Subcutaneous abdominal adipose tissue (tissue), 5 donors: ENCODE data around the gene ITGA3.

Experiments
- H3K27ac ChIP-seq: one replicate; pipeline ENCODE4 v1.7.0; 2013; ENCODE audit warnings: low read depth, mild to moderate bottlenecking, inconsistent platforms, low read length, moderate library complexity
- H3K27me3 ChIP-seq, 5 donors: one replicate each; pipeline ENCODE4 v1.7.0; 2013; ENCODE audit warnings: low read length in 5 of 5, inconsistent platforms in 1 of 5; ENCODE audit not compliant: control insufficient read depth in 5 of 5, insufficient read depth in 4 of 5
- H3K36me3 ChIP-seq, 5 donors: one replicate each; pipeline ENCODE4 v1.7.0; 2013; ENCODE audit warnings: low read length in 5 of 5; ENCODE audit not compliant: control insufficient read depth in 5 of 5, insufficient read depth in 5 of 5
- H3K4me1 ChIP-seq, 5 donors: one replicate each; pipeline ENCODE4 v1.7.0; 2013; ENCODE audit warnings: low read length in 5 of 5, mild to moderate bottlenecking in 3 of 5, moderate library complexity in 1 of 5; ENCODE audit not compliant: control insufficient read depth in 5 of 5, insufficient read depth in 5 of 5
- H3K4me3 ChIP-seq, 5 donors: one replicate each; pipeline ENCODE4 v1.7.0; 2013; ENCODE audit warnings: low read length in 5 of 5, low read depth in 1 of 5
- H3K9ac ChIP-seq, 5 donors: one replicate each; pipeline ENCODE4 v1.7.0; 2013; ENCODE audit warnings: low read length in 5 of 5, mild to moderate bottlenecking in 4 of 5, moderate library complexity in 3 of 5
- H3K9me3 ChIP-seq, 5 donors: one replicate each; pipeline ENCODE4 v1.7.0; 2013; ENCODE audit warnings: low read length in 5 of 5; ENCODE audit not compliant: control insufficient read depth in 5 of 5
- donor health status: healthy.
- donor health status: healthy.
- donor health status: healthy.
- donor health status: healthy.
- donor health status: healthy.

The ITGA3 gene

DNA sequence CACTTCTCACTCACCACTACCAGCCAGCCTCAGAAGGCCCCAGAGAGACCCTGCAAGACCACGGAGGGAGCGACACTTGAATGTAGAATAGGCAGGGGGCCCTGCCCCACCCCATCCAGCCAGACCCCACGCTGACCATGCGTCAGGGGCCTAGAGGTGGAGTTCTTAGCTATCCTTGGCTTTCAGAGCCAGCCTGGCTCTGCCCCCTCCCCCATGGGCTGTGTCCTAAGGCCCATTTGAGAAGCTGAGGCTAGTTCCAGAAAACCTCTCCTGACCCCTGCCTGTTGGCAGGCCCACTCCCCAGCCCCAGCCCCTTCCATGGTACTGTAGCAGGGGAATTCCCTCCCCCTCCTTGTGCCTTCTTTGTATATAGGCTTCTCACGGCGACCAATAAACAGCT, 34.2 kb downstream of the ITGA3 start:
- H3K9me3 ChIP-seq, result no peaks in the 10 kb centered on the region
- H3K36me3 ChIP-seq, result peaks cover 0 to 13% (median 2%) of the 10 kb centered on the region in 5 donors
- no peak overlapping the region for H3K4me3 ChIP-seq
- H3K27ac ChIP-seq, result no peak overlapping the region
- H3K4me1 ChIP-seq, result peaks cover 0 to 10% (median 7%) of the 10 kb centered on the region in 5 donors
- H3K9ac ChIP-seq, result no peak overlapping the region
- H3K27me3 ChIP-seq, result peaks cover 0 to 10% (median 0%) of the 10 kb centered on the region in 5 donors

- Histone ChIP-seq H3K27ac (no peak overlapping the region), H3K9me3 (no peaks in the 10 kb centered on the region), H3K36me3 (peaks cover 0 to 13% (median 2%) of the 10 kb centered on the region in 5 donors), H3K9ac (no peak overlapping the region), H3K4me3 (no peak overlapping the region), H3K27me3 (peaks cover 0 to 10% (median 0%) of the 10 kb centered on the region in 5 donors), H3K4me1 (peaks cover 0 to 17% (median 14%) of the 10 kb centered on the region in 5 donors)
Observed at GRCh38 chr17:50090971-50091917, 35.3 kb downstream of the ITGA3 start.

- peaks cover 0 to 14% (median 2%) of the 10 kb centered on the region in 5 donors for H3K36me3 ChIP-seq
- no peaks in the 10 kb centered on the region for H3K9me3 ChIP-seq
- H3K4me3 ChIP-seq, result no peak overlapping the region
- no peak overlapping the region for H3K9ac ChIP-seq
- peaks cover 2 to 24% (median 21%) of the 10 kb centered on the region in 5 donors for H3K4me1 ChIP-seq
- H3K27ac ChIP-seq, result no peak overlapping the region
- H3K27me3 ChIP-seq, result peaks cover 0 to 10% (median 0%) of the 10 kb centered on the region in 5 donors
Observed at GRCh38 chr17:50091918-50092285, 36.0 kb downstream of the ITGA3 start.

DNA sequence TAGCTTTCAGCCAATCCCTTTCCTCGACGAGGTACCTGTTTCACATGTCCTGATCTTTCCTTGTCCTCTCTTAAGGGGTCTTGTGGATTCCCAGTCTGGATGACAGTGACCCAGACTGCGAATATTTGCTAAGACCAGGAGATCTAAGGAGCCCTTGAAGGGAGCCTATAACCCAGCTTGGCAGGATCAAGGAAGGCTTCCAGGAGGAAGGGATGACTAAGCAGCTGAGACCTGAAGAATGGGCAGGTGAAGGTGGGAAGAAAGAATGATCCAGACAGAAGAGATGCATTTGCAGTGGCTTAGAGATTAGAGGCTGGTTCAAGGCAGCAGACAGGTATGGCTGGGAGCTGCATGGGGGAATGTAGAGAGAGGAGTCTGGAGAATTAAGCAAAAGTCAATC, 37.3 kb downstream of the ITGA3 start:
- Histone ChIP-seq H3K9me3 (no peaks in the 10 kb centered on the region), H3K27ac (no peak overlapping the region), H3K9ac (peak overlapping the region in 1 of 5 donors; percentile 2), H3K4me3 (no peak overlapping the region), H3K27me3 (peaks cover 0 to 8% (median 0%) of the 10 kb centered on the region in 5 donors), H3K36me3 (peaks cover 0 to 27% (median 14%) of the 10 kb centered on the region in 5 donors), H3K4me1 (peaks cover 5 to 35% (median 34%) of the 10 kb centered on the region in 5 donors)

GRCh38 chr17:50093807-50094206, 37.9 kb downstream of the ITGA3 start:
- Histone ChIP-seq H3K4me1 (peaks cover 9 to 40% (median 40%) of the 10 kb centered on the region in 5 donors), H3K9ac (peak overlapping the region in 1 of 5 donors; percentile 64), H3K27me3 (peaks cover 0 to 8% (median 0%) of the 10 kb centered on the region in 5 donors), H3K4me3 (no peak overlapping the region), H3K9me3 (no peaks in the 10 kb centered on the region), H3K27ac (no peak overlapping the region), H3K36me3 (peaks cover 0 to 31% (median 20%) of the 10 kb centered on the region in 5 donors)

- H3K9me3 ChIP-seq, result no peaks in the 10 kb centered on the region
- peaks cover 9 to 45% (median 45%) of the 10 kb centered on the region in 5 donors for H3K4me1 ChIP-seq
- peak overlapping the region; percentile 89 for H3K27ac ChIP-seq
- peak overlapping the region; percentile 83 to 91 (median 87) for H3K4me3 ChIP-seq
- H3K9ac ChIP-seq, result peak overlapping the region in 4 of 5 donors; percentile 63 to 73 (median 66)
- H3K27me3 ChIP-seq, result peaks cover 0 to 5% (median 0%) of the 10 kb centered on the region in 5 donors
- H3K36me3 ChIP-seq, result peaks cover 0 to 31% (median 23%) of the 10 kb centered on the region in 5 donors
Observed at GRCh38 chr17:50094243-50094752, 38.4 kb downstream of the ITGA3 start.

DNA sequence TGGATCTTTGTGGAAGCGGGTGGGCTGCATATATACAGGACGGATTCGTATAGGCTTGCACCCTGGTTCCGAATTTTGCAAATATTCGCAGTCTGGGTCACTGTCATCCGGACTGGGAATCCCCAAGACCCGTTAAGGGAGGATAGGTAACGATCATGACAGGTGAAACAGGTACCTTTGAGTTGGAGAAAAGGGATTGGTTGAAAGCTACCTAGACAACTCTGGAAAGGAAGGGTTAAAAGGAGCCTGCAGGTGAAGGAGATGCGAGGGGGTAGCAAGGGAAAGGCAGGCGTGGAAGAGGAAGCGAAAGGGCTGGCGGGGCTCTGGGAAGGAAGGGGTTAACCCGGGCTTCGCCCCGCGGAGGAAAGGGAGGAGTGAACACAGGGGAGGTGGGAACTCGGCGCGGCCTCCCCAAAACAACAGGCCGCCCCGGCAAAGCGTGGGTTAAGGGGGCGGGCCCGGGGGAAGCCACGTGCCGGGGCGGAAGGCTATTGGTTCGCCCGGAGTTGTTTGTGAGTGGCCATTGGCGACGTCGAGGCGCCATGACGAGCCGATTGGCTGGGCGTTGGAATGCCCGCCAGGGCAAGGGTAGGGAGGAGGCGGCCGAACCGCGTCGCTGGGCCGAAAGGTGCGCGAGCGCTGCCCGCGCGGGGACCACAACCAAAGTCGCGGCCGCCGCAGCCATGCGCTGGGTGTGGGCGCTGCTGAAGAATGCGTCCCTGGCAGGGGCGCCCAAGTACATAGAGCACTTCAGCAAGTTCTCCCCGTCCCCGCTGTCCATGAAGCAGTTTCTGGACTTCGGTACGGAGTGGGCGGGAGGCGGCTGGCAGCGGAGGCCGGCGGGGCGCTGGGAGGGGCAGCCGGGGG, 39.1 kb downstream of the ITGA3 start, which contains the start of gene PDK2:
Gene PDK2, plus strand, starts transcription at position 599 of the 867 bp plus-strand sequence. Its CDS starts 85 bp downstream, at position 684.
- Histone ChIP-seq H3K36me3 (peaks cover 0 to 30% (median 27%) of the 10 kb centered on the region in 5 donors), H3K27ac (peak within 1 kb of the TSS; percentile 89), H3K4me3 (peak within 1 kb of the TSS; percentile 83 to 96 (median 87)), H3K4me1 (peaks cover 11 to 50% (median 48%) of the 10 kb centered on the region in 5 donors), H3K9me3 (no peaks in the 10 kb centered on the region), H3K27me3 (peaks cover 0 to 3% (median 0%) of the 10 kb centered on the region in 5 donors), H3K9ac (peak within 1 kb of the TSS; percentile 87 to 90 (median 88))

DNA sequence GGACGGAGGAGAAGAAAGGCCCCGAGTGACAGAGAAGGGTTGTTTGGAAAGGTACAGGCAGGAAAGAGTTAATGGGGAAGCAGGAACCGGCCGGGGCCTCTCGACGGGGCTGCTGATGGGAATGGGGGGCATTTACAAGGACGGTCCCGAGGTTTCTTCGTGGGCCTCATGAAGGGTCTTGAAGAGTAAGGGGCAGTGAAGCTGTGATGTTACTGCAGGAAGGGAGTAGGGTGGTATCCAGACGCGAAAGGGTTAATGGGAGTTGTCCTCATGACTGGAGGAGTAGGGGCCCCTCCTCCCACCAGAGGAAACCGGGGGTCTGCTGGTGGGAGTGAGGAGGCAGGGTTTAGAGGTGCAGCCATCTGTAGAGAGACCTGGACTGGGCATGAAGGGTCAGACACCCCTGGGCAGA, 39.7 kb downstream of the ITGA3 start:
- Histone ChIP-seq H3K27ac (peak overlapping the region; percentile 89), H3K36me3 (peaks cover 0 to 35% (median 31%) of the 10 kb centered on the region in 5 donors), H3K4me1 (peaks cover 13 to 57% (median 55%) of the 10 kb centered on the region in 5 donors), H3K9ac (peak overlapping the region; percentile 87 to 90 (median 88)), H3K9me3 (no peaks in the 10 kb centered on the region), H3K27me3 (no peaks in the 10 kb centered on the region), H3K4me3 (peak overlapping the region; percentile 83 to 96 (median 87))

DNA sequence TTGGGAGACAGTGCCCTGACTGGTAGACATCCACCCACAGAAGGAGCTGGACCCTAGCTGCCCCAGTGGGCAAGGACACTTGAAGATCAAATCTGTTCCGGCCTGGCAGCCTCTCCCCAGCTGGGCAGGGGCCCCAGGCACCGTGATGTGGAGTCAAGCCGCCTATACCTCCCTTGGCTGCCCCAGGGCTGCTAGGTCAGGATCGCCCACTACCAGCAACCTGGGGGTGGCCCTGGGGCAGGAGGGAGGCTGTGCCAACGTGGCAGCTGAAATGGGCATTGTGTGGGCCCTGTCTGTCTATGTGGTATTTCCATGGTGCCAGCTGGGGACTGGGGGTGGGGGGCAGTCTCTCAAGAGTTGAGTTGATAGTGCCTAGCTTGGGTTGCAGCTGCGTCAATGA, 40.2 kb downstream of the ITGA3 start:
- H3K36me3 ChIP-seq, result peaks cover 0 to 39% (median 35%) of the 10 kb centered on the region in 5 donors
- H3K9ac ChIP-seq, result peak overlapping the region; percentile 87 to 90 (median 88)
- peak overlapping the region; percentile 83 to 96 (median 87) for H3K4me3 ChIP-seq
- peak overlapping the region; percentile 89 for H3K27ac ChIP-seq
- H3K4me1 ChIP-seq, result peaks cover 15 to 61% (median 60%) of the 10 kb centered on the region in 5 donors
- H3K9me3 ChIP-seq, result no peaks in the 10 kb centered on the region
- no peaks in the 10 kb centered on the region for H3K27me3 ChIP-seq
